ENCODE data around the gene EIF2B5. TPM values are rescaled to one million over a fixed set of nuclear protein-coding genes. Genes with fewer than 3 reads are reported as not detected.
"Not testable (repeated sequence)": the region's sequence is repeated elsewhere in the genome, so short reads cannot be mapped to it uniquely, and the experiment has no call there.

The EIF2B5 gene
- total and polyA plus RNA-seq, 2 donors (not counting 1 experiment from before 2014, with no cell fraction given), result 73.2 to 83.8 TPM

- POLR2A ChIA-PET, result no interaction called here
- Mint-ChIP-seq H3K27ac (no peak overlapping the region), H3K9me3 (ENCODE audit: insufficient read depth) (no peaks in the 10 kb centered on the region), H3K27me3 (no peaks in the 10 kb centered on the region), H3K4me1 (peaks cover 41% of the 10 kb centered on the region), H3K4me3 (no peak overlapping the region)
- intact Hi-C loops (cut with micrococcal nuclease), result no loop called here
- no peaks in the 10 kb centered on the region for H3K9me3 ChIP-seq (ENCODE audit: control extremely low read depth in 1 of 3, control insufficient read depth in 2 of 3, insufficient read depth in 1 of 3, low read length in 2 of 3)
- peaks cover 13 to 34% of the 10 kb centered on the region in 2 donors for H3K4me1 ChIP-seq (ENCODE audit: control insufficient read depth in 2 of 2, insufficient read depth in 2 of 2, low read length in 2 of 2)
- ATAC-seq (ENCODE audit: low read depth) (no peak), DNase-seq (no peak)
- H3K79me2 ChIP-seq (ENCODE audit: control insufficient read depth, insufficient read depth, low read length), result peaks cover 73% of the 10 kb centered on the region
- H4K20me1 ChIP-seq (ENCODE audit: control insufficient read depth, insufficient read depth, low read length, poor library complexity, severe bottlenecking), result peaks cover 57% of the 10 kb centered on the region
- H3K27ac ChIP-seq (ENCODE audit: low read length in 2 of 2), result no peak overlapping the region
- no peak overlapping the region for H3K4me3 ChIP-seq (ENCODE audit: control extremely low read depth in 1 of 5, extremely low read depth in 1 of 5, insufficient read depth in 1 of 5, low read depth in 2 of 5, low read length in 4 of 5)
- no peak for TF ChIP-seq EZH2 (IDR thresholded peaks at IDR 0.05; ENCODE audit: borderline replicate concordance, insufficient read depth, low read depth, low read length, poor library complexity, severe bottlenecking)
- no peak for TF ChIP-seq CTCF (IDR thresholded peaks at IDR 0.05)
- no peak overlapping the region for H2AFZ ChIP-seq (ENCODE audit: insufficient read depth, low read depth, low read length, poor library complexity, severe bottlenecking)
- no peaks in the 10 kb centered on the region for H3K27me3 ChIP-seq (replicated peaks in 1 of 4; ENCODE audit: control extremely low read depth in 1 of 4, control insufficient read depth in 3 of 4, insufficient read depth in 4 of 4, low read length in 3 of 4)
- H3K9ac ChIP-seq (ENCODE audit: low read length), result no peak overlapping the region
- CTCF ChIA-PET, result interaction anchor here (0.7 to 1.4 kb wide), 3 partner anchors 14 to 332 kb away, joined by 3 read pairs; partner anchors contain the start of gene AP2M1
- WGBS (ENCODE audit: insufficient coverage), result no CpG with 5 or more reads among the region's 4 CpGs
- no peak overlapping the region for H3K4me2 ChIP-seq (replicated peaks; ENCODE audit: low read depth, low read length, poor library complexity, severe bottlenecking)
- peaks cover 0 to 7% of the 10 kb centered on the region in 2 experiments for H3K36me3 ChIP-seq (replicated peaks in 1 of 2; ENCODE audit: control extremely low read depth in 1 of 2, control insufficient read depth in 1 of 2, extremely low read depth in 1 of 2, insufficient read depth in 2 of 2, low read length in 1 of 2)
Measured at GRCh38 chr3:184158404-184158803, 23.2 kb downstream of the EIF2B5 start.

- 40% methylated on average over 2 of the region's 2 CpGs for WGBS (ENCODE audit: insufficient coverage)
- H3K27me3 Mint-ChIP-seq, result no peaks in the 10 kb centered on the region
- H3K79me2 ChIP-seq (ENCODE audit: control insufficient read depth, insufficient read depth, low read length), result peaks cover 92% of the 10 kb centered on the region
- DNase-seq, result no peak
- H3K4me3 ChIP-seq (ENCODE audit: control extremely low read depth in 1 of 5, extremely low read depth in 1 of 5, insufficient read depth in 1 of 5, low read depth in 2 of 5, low read length in 4 of 5), result no peak overlapping the region
- H3K27ac Mint-ChIP-seq, result no peak overlapping the region
- H3K9ac ChIP-seq (ENCODE audit: low read length), result no peak overlapping the region
- no peak overlapping the region for H3K4me3 Mint-ChIP-seq
- H3K9me3 ChIP-seq (ENCODE audit: control extremely low read depth in 1 of 3, control insufficient read depth in 2 of 3, insufficient read depth in 1 of 3, low read length in 2 of 3), result no peaks in the 10 kb centered on the region
- no peak overlapping the region for H3K27ac ChIP-seq (ENCODE audit: low read length in 2 of 2)
- peaks cover 13 to 29% of the 10 kb centered on the region in 2 donors for H3K4me1 ChIP-seq (ENCODE audit: control insufficient read depth in 2 of 2, insufficient read depth in 2 of 2, low read length in 2 of 2)
- intact Hi-C loops (cut with micrococcal nuclease), result no loop called here
- no peaks in the 10 kb centered on the region for H3K9me3 Mint-ChIP-seq (ENCODE audit: insufficient read depth)
- peaks cover 75% of the 10 kb centered on the region for H4K20me1 ChIP-seq (ENCODE audit: control insufficient read depth, insufficient read depth, low read length, poor library complexity, severe bottlenecking)
- ChIA-PET POLR2A (no interaction called here), CTCF (interaction anchor here (0.8 kb wide), 1 partner anchor 31 kb away, joined by 3 read pairs; no protein-coding TSS in a partner anchor)
- no peak overlapping the region for H2AFZ ChIP-seq (ENCODE audit: insufficient read depth, low read depth, low read length, poor library complexity, severe bottlenecking)
- no peak overlapping the region for H3K4me2 ChIP-seq (replicated peaks; ENCODE audit: low read depth, low read length, poor library complexity, severe bottlenecking)
- peaks cover 39% of the 10 kb centered on the region for H3K4me1 Mint-ChIP-seq
- H3K36me3 ChIP-seq (replicated peaks in 1 of 2; ENCODE audit: control extremely low read depth in 1 of 2, control insufficient read depth in 1 of 2, extremely low read depth in 1 of 2, insufficient read depth in 2 of 2, low read length in 1 of 2), result peaks cover 0 to 24% of the 10 kb centered on the region in 2 experiments
- no peak for TF ChIP-seq CTCF (IDR thresholded peaks at IDR 0.05)
- no peak for TF ChIP-seq EZH2 (IDR thresholded peaks at IDR 0.05; ENCODE audit: borderline replicate concordance, insufficient read depth, low read depth, low read length, poor library complexity, severe bottlenecking)
- no peaks in the 10 kb centered on the region for H3K27me3 ChIP-seq (replicated peaks in 1 of 4; ENCODE audit: control extremely low read depth in 1 of 4, control insufficient read depth in 3 of 4, insufficient read depth in 4 of 4, low read length in 3 of 4)
- no peak for ATAC-seq (ENCODE audit: low read depth)
Measured at GRCh38 chr3:184160456-184160855, 25.3 kb downstream of the EIF2B5 start.

GRCh38 chr3:184162571-184163070 lies 27.5 kb downstream of the EIF2B5 start:
- H3K27ac Mint-ChIP-seq; H3K9me3 Mint-ChIP-seq (ENCODE audit: insufficient read depth); H3K27ac ChIP-seq (ENCODE audit: low read length in 2 of 2); H3K4me1 ChIP-seq (ENCODE audit: control insufficient read depth in 2 of 2, insufficient read depth in 2 of 2, low read length in 2 of 2); POLR2A ChIA-PET; ATAC-seq (ENCODE audit: low read depth); H3K9me3 ChIP-seq (ENCODE audit: control extremely low read depth in 1 of 3, control insufficient read depth in 2 of 3, insufficient read depth in 1 of 3, low read length in 2 of 3); H3K4me2 ChIP-seq (replicated peaks; ENCODE audit: low read depth, low read length, poor library complexity, severe bottlenecking); DNase-seq; intact Hi-C loops (cut with micrococcal nuclease); H3K27me3 Mint-ChIP-seq; H3K4me3 Mint-ChIP-seq; H3K27me3 ChIP-seq (replicated peaks in 1 of 4; ENCODE audit: control extremely low read depth in 1 of 4, control insufficient read depth in 3 of 4, insufficient read depth in 4 of 4, low read length in 3 of 4); H3K4me3 ChIP-seq (ENCODE audit: control extremely low read depth in 1 of 5, extremely low read depth in 1 of 5, insufficient read depth in 1 of 5, low read depth in 2 of 5, low read length in 4 of 5); H3K9ac ChIP-seq (ENCODE audit: low read length); CTCF ChIA-PET; H2AFZ ChIP-seq (ENCODE audit: insufficient read depth, low read depth, low read length, poor library complexity, severe bottlenecking): not testable (repeated sequence)
- Histone ChIP-seq H4K20me1 (ENCODE audit: control insufficient read depth, insufficient read depth, low read length, poor library complexity, severe bottlenecking) (peaks cover 54% of the 10 kb centered on the region), H3K79me2 (ENCODE audit: control insufficient read depth, insufficient read depth, low read length) (peaks cover 78% of the 10 kb centered on the region), H3K36me3 (replicated peaks in 1 of 2; ENCODE audit: control extremely low read depth in 1 of 2, control insufficient read depth in 1 of 2, extremely low read depth in 1 of 2, insufficient read depth in 2 of 2, low read length in 1 of 2) (peaks cover 0 to 44% of the 10 kb centered on the region in 2 experiments)
- H3K4me1 Mint-ChIP-seq, result peaks cover 21% of the 10 kb centered on the region
- 100% methylated on average over 3 of the region's 8 CpGs for WGBS (ENCODE audit: insufficient coverage)

Measured in B cell (primary cell).